Lung (tissue), 12 donors: ENCODE measurements around the gene DUSP22. TPM values are rescaled to one million over a fixed set of nuclear protein-coding genes. Genes with fewer than 3 reads are reported as not detected.

Experiments used
- ATAC-seq: fragments of 200-7000 bp; cut with Tn5 transposase; one replicate; pipeline ENCODE4 v1.9.1; 2020; ENCODE audit warnings: moderate number of reproducible peaks; ENCODE audit not compliant: insufficient read depth, low FRiP score
- DNase-seq, 3 donors: peaks; one replicate each; pipeline ENCODE4 v3.0.0-alpha.2; 2013 to 2017
- H3K27ac ChIP-seq, 2 donors: one replicate each; pipeline ENCODE4 v1.5.1; 2013; ENCODE audit warnings: mild to moderate bottlenecking in 2 of 2, moderate library complexity in 2 of 2, control low read depth in 1 of 2, inconsistent platforms in 1 of 2, low read depth in 1 of 2, low read length in 1 of 2
- H3K27me3 ChIP-seq, 3 donors: one replicate each; pipeline ENCODE4 v1.5.1; 2013; ENCODE audit warnings: low read length in 2 of 3; ENCODE audit not compliant: control insufficient read depth in 3 of 3, insufficient read depth in 3 of 3
- H3K36me3 ChIP-seq, 4 donors: one replicate each; pipeline ENCODE4 v1.5.1; 2013; ENCODE audit warnings: low read length in 4 of 4, mild to moderate bottlenecking in 1 of 4, moderate library complexity in 1 of 4; ENCODE audit not compliant: control insufficient read depth in 4 of 4, insufficient read depth in 4 of 4
- H3K4me1 ChIP-seq, 5 donors: one replicate each; pipeline ENCODE4 v1.5.1; 2013; ENCODE audit warnings: low read length in 5 of 5, mild to moderate bottlenecking in 2 of 5, moderate library complexity in 1 of 5; ENCODE audit not compliant: control insufficient read depth in 5 of 5, insufficient read depth in 5 of 5
- H3K4me3 ChIP-seq: one replicate; pipeline ENCODE4 v1.5.1; 2013; ENCODE audit warnings: mild to moderate bottlenecking, control low read depth, moderate library complexity
- H3K9ac ChIP-seq, 2 donors: one replicate each; pipeline ENCODE4 v1.5.1; 2013; ENCODE audit warnings: low read length in 2 of 2, control low read depth in 1 of 2; ENCODE audit not compliant: insufficient read depth in 1 of 2
- H3K9me3 ChIP-seq, 4 donors: one replicate each; pipeline ENCODE4 v1.5.1; 2013; ENCODE audit warnings: low read length in 3 of 4, mild to moderate bottlenecking in 1 of 4, moderate library complexity in 1 of 4; ENCODE audit not compliant: control insufficient read depth in 4 of 4, insufficient read depth in 3 of 4
- CTCF ChIP-seq: IDR thresholded peaks from 2 replicates; pipeline ENCODE4 v1.5.1; 2012; ENCODE audit warnings: mild to moderate bottlenecking; ENCODE audit errors: control extremely low read depth, extremely low read depth
- WGBS, 2 donors: extraction: QIAGEN DNeasy Blood & Tissue Kit; methylation state at CpG; one replicate each; pipeline ENCODE4 v1.1.7; 2013; 5-methylcytosine and 5-hydroxymethylcytosine counted together
- polyA plus RNA-seq, 2 donors: library from polyadenylated mRNA; stranded (reverse); fragments of 200-250 nt; gene quantifications; one replicate each; pipeline ENCODE4 v1.2.1, GENCODE V29; 2013
- total RNA-seq, 2 donors: library from RNA; depleted of rRNA in 1 of 2; stranded (reverse); fragments of >200 nt in 1 of 2; gene quantifications; one replicate each; pipeline ENCODE4 v1.2.1, GENCODE V29; 2014 to 2021
- donor health status: control.
- donor health status: control.
- donor health status: Bipolar disorder and iron deficiency.
- donor health status: healthy.
- donor health status: DM: yes; HTN: yes; CAD: no.

DUSP22 gene
- total and polyA plus RNA-seq, 4 donors = 38.9 to 51.1 (median 43.8) TPM

GRCh38 chr6:299104-299980 lies 7.1 kb downstream of the DUSP22 start:
- WGBS, 2 donors = 65 to 68% methylated on average over 10 of the region's 10 CpGs
- no peaks in the 10 kb centered on the region for H3K36me3 ChIP-seq
- H3K4me3 ChIP-seq = no peak overlapping the region
- TF ChIP-seq CTCF = no peak
- peak overlapping the region in 1 of 2 donors; percentile 48 for H3K27ac ChIP-seq
- DNase-seq (no peak), ATAC-seq (no peak)
- peaks cover 0 to 13% (median 6%) of the 10 kb centered on the region in 5 donors for H3K4me1 ChIP-seq
- H3K27me3 ChIP-seq = no peaks in the 10 kb centered on the region
- peaks cover 0 to 6% (median 0%) of the 10 kb centered on the region in 4 donors for H3K9me3 ChIP-seq
- H3K9ac ChIP-seq = no peak overlapping the region

GRCh38 chr6:300026-300425 lies 7.7 kb downstream of the DUSP22 start:
- ATAC-seq = no peak
- TF ChIP-seq CTCF = no peak
- peaks cover 0 to 6% (median 0%) of the 10 kb centered on the region in 4 donors for H3K9me3 ChIP-seq
- DNase-seq = no peak
- no peaks in the 10 kb centered on the region for H3K27me3 ChIP-seq
- 89 to 92% methylated on average over 6 of the region's 6 CpGs for WGBS, 2 donors
- peaks cover 0 to under 1% (median 0%) of the 10 kb centered on the region in 4 donors for H3K36me3 ChIP-seq
- no peak overlapping the region for H3K4me3 ChIP-seq
- H3K9ac ChIP-seq = no peak overlapping the region
- peaks cover 0 to 13% (median 6%) of the 10 kb centered on the region in 5 donors for H3K4me1 ChIP-seq
- H3K27ac ChIP-seq = no peak overlapping the region

- H3K9me3 ChIP-seq = peaks cover 0 to 6% (median 0%) of the 10 kb centered on the region in 4 donors
- H3K4me1 ChIP-seq = peaks cover 0 to 13% (median 6%) of the 10 kb centered on the region in 5 donors
- peaks cover 0 to 2% (median 0%) of the 10 kb centered on the region in 4 donors for H3K36me3 ChIP-seq
- no peak overlapping the region for H3K9ac ChIP-seq
- no peak for ATAC-seq
- 91 to 94% methylated on average over 10 of the region's 10 CpGs for WGBS, 2 donors
- no peaks in the 10 kb centered on the region for H3K27me3 ChIP-seq
- no peak for TF ChIP-seq CTCF
- no peak for DNase-seq
- no peak overlapping the region for H3K27ac ChIP-seq
- H3K4me3 ChIP-seq = no peak overlapping the region
These were observed 8.4 kb downstream of the DUSP22 start for GRCh38 chr6:300494-301198.
